Measurements from ENCODE around the gene ZFHX3.

DNA sequence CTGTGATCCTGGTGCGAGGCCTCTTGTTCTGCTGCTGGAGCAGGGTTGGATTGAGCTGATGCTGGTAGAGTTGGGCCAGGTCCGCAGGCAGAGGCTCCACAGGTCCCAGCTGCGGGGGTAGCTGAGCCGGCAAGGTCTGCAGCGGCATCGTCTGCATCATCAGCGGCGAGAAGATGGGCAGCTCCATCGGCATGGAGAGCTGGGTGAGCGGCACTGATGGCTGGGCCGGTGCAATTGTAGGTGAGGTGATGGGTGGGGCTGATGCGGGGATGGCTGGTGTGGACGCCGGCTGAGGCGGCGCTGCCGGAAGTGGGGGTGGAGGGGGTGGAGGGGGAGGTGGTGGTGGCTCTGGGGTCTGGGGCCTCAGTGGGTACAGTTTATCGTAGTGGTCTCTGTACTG lies 251.7 kb downstream of the ZFHX3 start:
- TF ChIP-seq POLR2AphosphoS5 (IDR thresholded peaks at IDR 0.05; ENCODE audit: borderline replicate concordance, low read depth, low read length) (no peak), EZH2 (IDR thresholded peaks at IDR 0.05) (no peak), FOXP2 (optimal IDR thresholded peaks at IDR 0.05; ENCODE audit: control extremely low read depth, extremely low read length, insufficient read depth) (no peak)

All from SK-N-MC (cell line).